Stomach (tissue), 9 donors: ENCODE results near the gene B3GAT1. TPM values are rescaled to one million over a fixed set of nuclear protein-coding genes. Genes with fewer than 3 reads are reported as not detected.

Source experiments
- DNase-seq, 2 donors: peaks; one replicate each; pipeline versions ENCODE4 v3.0.0 to v3.0.0-alpha.2; 2013 to 2019
- H3K27ac ChIP-seq, 5 donors: fragments of 200-600 bp in 4 of 5; sonication (generic) in 4 of 5; one replicate each; pipeline ENCODE4 v1.5.1; 2013 to 2019; ENCODE audit warnings: mild to moderate bottlenecking in 1 of 5, moderate library complexity in 1 of 5
- H3K27me3 ChIP-seq, 3 donors: fragments of 200-600 bp; sonication (generic); one replicate each; pipeline ENCODE4 v1.5.1; 2017 to 2019; ENCODE audit warnings: mixed run types in 1 of 3
- H3K36me3 ChIP-seq, 4 donors: fragments of 200-600 bp; sonication (generic); 1 replicate in 3 of 4; 2 replicates in 1 of 4; pipeline ENCODE4 v1.5.1; 2016 to 2019
- H3K4me1 ChIP-seq, 4 donors: fragments of 200-600 bp; sonication (generic); one replicate each; pipeline ENCODE4 v1.5.1; 2016 to 2019
- H3K4me3 ChIP-seq, 4 donors: fragments of 200-600 bp; sonication (generic) in 3 of 4; one replicate each; pipeline ENCODE4 v1.5.1; 2016 to 2019; ENCODE audit warnings: mild to moderate bottlenecking in 1 of 4
- H3K9me3 ChIP-seq, 4 donors: fragments of 200-600 bp; sonication (generic); one replicate each; pipeline ENCODE4 v1.5.1; 2016 to 2019
- EP300 ChIP-seq: sonication (generic); formaldehyde crosslinking; IDR thresholded peaks from one replicate; pipeline ENCODE4 v1.6.1; 2017; ENCODE audit warnings: antibody characterized with exemption
- POLR2A ChIP-seq, 4 donors: fragments of 450-650 bp; IDR thresholded peaks; one replicate each; pipeline ENCODE4 v1.6.1; 2016; ENCODE audit warnings: antibody characterized with exemption in 4 of 4, control low read depth in 2 of 4, mild to moderate bottlenecking in 1 of 4, moderate library complexity in 1 of 4
- POLR2AphosphoS5 ChIP-seq, 3 donors: sonication (generic); formaldehyde crosslinking; IDR thresholded peaks; one replicate each; pipeline ENCODE4 v1.6.1; 2016; ENCODE audit warnings: antibody characterized with exemption in 3 of 3
- WGBS, 5 donors: extraction: QIAGEN DNeasy Blood & Tissue Kit in 3 of 5; methylation state at CpG; one replicate each; pipeline versions ENCODE4 v1.1.5 to v1.1.7; 2013 to 2018; 5-methylcytosine and 5-hydroxymethylcytosine counted together
- intact Hi-C: fragments of 100-400 bp; cut with DNase I; formaldehyde crosslinking; loops from one replicate; pipeline ENCODE4 v1.15.1; 2023; ENCODE audit warnings: low total_unique reads
- polyA plus RNA-seq, 3 donors: library from polyadenylated mRNA; stranded (reverse); fragments of 200-250 nt; gene quantifications; one replicate each; pipeline ENCODE4 v1.2.3, GENCODE V29; 2013
- total RNA-seq, 5 donors: library from RNA; depleted of rRNA; stranded (reverse); fragments of >200 nt; gene quantifications; one replicate each; pipeline versions ENCODE4 v1.1.0 to v1.2.3, GENCODE V29; 2014 to 2016
- TF ChIP-seq, protein P1 (sequence below), 7 experiments: fragments of 450-650 bp in 4 of 7; fragments of 200-600 bp in 3 of 7; sonication (generic) in 3 of 7; IDR thresholded peaks; one replicate each; pipeline ENCODE4 v1.5.1; 2016 to 2019; ENCODE audit warnings: antibody characterized with exemption in 7 of 7, control low read depth in 2 of 7, mild to moderate bottlenecking in 1 of 7
- donor health status: healthy with polysubstance abuse.
- donor health status: Bipolar disorder and iron deficiency.
- donor health status: healthy.

B3GAT1 gene
- total and polyA plus RNA-seq, 8 donors: 5.3 to 34.4 (median 18.7) TPM; not detected in 2

DNA sequence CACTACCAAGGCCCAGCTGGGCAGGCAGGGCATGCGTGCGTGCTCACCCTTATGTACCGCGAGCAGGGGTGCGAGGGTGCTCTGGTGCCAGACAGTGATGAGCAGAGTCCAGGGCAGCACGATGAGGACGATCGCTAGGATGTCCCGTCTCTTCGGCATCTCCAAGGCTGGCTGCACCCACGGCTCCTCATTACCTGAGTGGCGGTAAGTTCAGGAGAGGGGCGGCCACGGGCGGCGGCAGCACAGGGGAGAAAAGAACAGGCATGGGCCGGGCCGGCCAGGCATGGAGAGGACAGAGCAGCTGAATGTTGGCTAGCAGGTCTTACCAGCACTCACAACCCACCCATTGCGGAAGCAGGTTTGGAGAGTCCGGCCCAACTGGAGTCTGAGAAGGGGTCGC, 24.5 kb downstream of the B3GAT1 start:
- no peak for TF ChIP-seq POLR2A (IDR thresholded peaks at IDR 0.05)
- no peak for TF ChIP-seq POLR2AphosphoS5 (IDR thresholded peaks at IDR 0.05)
- TF ChIP-seq EP300: no peak
- TF ChIP-seq, protein P1, sequence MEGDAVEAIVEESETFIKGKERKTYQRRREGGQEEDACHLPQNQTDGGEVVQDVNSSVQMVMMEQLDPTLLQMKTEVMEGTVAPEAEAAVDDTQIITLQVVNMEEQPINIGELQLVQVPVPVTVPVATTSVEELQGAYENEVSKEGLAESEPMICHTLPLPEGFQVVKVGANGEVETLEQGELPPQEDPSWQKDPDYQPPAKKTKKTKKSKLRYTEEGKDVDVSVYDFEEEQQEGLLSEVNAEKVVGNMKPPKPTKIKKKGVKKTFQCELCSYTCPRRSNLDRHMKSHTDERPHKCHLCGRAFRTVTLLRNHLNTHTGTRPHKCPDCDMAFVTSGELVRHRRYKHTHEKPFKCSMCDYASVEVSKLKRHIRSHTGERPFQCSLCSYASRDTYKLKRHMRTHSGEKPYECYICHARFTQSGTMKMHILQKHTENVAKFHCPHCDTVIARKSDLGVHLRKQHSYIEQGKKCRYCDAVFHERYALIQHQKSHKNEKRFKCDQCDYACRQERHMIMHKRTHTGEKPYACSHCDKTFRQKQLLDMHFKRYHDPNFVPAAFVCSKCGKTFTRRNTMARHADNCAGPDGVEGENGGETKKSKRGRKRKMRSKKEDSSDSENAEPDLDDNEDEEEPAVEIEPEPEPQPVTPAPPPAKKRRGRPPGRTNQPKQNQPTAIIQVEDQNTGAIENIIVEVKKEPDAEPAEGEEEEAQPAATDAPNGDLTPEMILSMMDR (IDR thresholded peaks at IDR 0.05): no peak
- DNase-seq: no peak
- peaks cover 0 to 5% (median 2%) of the 10 kb centered on the region in 4 donors for H3K36me3 ChIP-seq
- intact Hi-C loops: no loop called here
- H3K27ac ChIP-seq: no peak overlapping the region
- H3K4me1 ChIP-seq: peaks cover 0 to 10% (median 0%) of the 10 kb centered on the region in 4 donors
- peaks cover 0 to 49% (median 0%) of the 10 kb centered on the region in 3 donors for H3K27me3 ChIP-seq
- no peaks in the 10 kb centered on the region for H3K9me3 ChIP-seq
- WGBS, 5 donors: 85 to 94% (median 89%) methylated on average over 18 to 21 of the region's 21 CpGs
- H3K4me3 ChIP-seq: no peak overlapping the region

DNA sequence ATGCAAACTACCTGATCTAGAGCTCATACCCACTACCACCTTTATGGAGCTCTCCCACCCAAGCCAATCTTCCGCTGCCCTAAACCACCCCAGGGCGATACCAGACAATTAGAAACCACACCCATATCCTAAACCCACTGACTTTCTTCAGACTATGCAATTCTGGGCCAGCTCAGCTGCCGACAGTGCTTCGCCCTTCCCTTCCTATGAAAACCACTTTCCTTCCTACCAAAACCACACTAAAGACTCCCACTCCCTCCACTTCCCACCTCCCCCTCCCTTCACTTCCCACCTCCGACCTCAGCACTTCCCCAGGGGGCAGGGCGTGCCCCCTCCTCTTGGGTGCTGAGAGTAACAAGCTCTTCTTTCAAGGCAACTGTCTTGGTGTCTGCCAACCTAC, 25.1 kb downstream of the B3GAT1 start:
- DNase-seq: no peak
- Histone ChIP-seq H3K27me3 (peaks cover 0 to 49% (median 0%) of the 10 kb centered on the region in 3 donors), H3K4me1 (peaks cover 0 to 10% (median 0%) of the 10 kb centered on the region in 4 donors), H3K27ac (no peak overlapping the region), H3K36me3 (peaks cover 0 to 9% (median 2%) of the 10 kb centered on the region in 4 donors), H3K4me3 (no peak overlapping the region), H3K9me3 (no peaks in the 10 kb centered on the region)
- 56 to 75% (median 66%) methylated on average over 6 of the region's 6 CpGs for WGBS, 5 donors
- TF ChIP-seq, protein P1 (IDR thresholded peaks at IDR 0.05): no peak
- TF ChIP-seq POLR2AphosphoS5 (IDR thresholded peaks at IDR 0.05) (no peak), POLR2A (IDR thresholded peaks at IDR 0.05) (no peak), EP300 (no peak)
- intact Hi-C loops: no loop called here

DNA sequence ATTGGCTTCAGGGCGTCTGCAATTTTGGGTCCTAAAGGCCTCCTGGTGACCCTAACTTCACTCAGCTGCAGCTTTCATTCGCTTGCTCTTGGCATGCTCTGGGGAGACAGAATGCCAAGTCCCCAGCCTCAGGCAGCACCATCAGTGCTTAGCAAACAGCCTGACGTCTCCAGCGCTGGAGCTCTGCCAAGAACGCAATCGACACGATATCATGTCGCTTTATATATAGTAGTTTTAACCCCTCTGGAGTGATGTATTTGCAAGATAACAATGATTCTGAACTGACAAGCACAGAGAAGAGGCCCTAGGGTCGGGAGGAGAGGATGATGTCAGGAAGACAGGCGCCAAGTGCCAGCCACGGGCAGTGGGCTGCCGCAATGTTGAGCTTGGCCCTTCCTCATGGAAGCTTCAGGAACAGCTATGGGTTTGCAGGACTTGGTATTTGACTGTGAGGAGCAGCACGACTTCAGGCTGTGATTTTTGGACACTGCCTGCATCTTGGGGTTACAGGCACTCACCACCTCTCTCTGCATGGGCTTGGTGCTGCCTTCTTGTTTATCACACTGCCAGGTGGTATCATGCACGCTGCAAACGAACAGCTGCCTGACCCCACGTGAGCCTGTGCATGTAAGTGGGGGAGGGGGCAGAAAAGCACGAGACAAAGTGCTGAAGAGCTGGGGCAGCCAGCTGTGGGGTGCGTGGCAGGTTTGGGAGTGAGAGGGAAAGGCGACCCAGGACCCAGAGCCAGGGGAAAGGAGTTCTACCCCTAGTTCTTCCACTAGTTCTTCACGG, 26.1 kb downstream of the B3GAT1 start:
- Histone ChIP-seq H3K27me3 (peaks cover 0 to 49% (median 0%) of the 10 kb centered on the region in 3 donors), H3K4me3 (no peak overlapping the region), H3K36me3 (peaks cover 0 to 9% (median 2%) of the 10 kb centered on the region in 4 donors), H3K27ac (no peak overlapping the region), H3K4me1 (peaks cover 0 to 10% (median 0%) of the 10 kb centered on the region in 4 donors), H3K9me3 (no peaks in the 10 kb centered on the region)
- no peak for TF ChIP-seq EP300
- TF ChIP-seq POLR2AphosphoS5 (IDR thresholded peaks at IDR 0.05): no peak
- TF ChIP-seq, protein P1 (IDR thresholded peaks at IDR 0.05): no peak
- TF ChIP-seq POLR2A (IDR thresholded peaks at IDR 0.05): no peak
- 28 to 45% (median 34%) methylated on average over 17 to 20 of the region's 20 CpGs for WGBS, 5 donors
- intact Hi-C loops: no loop called here
- DNase-seq: peak; percentile 59 to 80

DNA sequence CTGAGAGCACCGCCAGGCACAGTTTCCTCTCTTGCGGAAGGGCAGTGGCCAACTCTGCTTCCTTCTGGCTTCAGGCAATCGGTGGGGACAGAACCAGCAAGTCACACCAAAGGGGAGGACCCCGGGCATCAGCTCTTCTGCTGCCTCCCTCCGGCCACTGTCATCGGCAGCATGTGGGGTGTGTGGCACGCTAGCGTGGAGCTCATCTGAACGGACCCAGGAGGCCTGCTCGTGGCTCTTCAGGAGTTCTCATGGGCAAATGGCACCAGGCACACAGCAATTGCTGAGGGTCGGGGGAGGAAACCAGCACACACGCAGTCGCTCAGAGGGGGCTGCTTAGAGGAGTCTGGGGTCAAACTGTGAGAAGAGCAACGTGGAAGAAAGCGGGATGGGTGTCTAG, 26.9 kb downstream of the B3GAT1 start:
- Histone ChIP-seq H3K4me3 (no peak overlapping the region), H3K9me3 (no peaks in the 10 kb centered on the region), H3K36me3 (peaks cover 0 to 9% (median 2%) of the 10 kb centered on the region in 4 donors), H3K27me3 (peaks cover 0 to 49% (median 0%) of the 10 kb centered on the region in 3 donors), H3K4me1 (peaks cover 0 to 10% (median 0%) of the 10 kb centered on the region in 4 donors), H3K27ac (no peak overlapping the region)
- 87 to 93% (median 90%) methylated on average over 13 to 15 of the region's 15 CpGs for WGBS, 5 donors
- TF ChIP-seq POLR2AphosphoS5 (IDR thresholded peaks at IDR 0.05): no peak
- intact Hi-C loops: no loop called here
- no peak for DNase-seq

DNA sequence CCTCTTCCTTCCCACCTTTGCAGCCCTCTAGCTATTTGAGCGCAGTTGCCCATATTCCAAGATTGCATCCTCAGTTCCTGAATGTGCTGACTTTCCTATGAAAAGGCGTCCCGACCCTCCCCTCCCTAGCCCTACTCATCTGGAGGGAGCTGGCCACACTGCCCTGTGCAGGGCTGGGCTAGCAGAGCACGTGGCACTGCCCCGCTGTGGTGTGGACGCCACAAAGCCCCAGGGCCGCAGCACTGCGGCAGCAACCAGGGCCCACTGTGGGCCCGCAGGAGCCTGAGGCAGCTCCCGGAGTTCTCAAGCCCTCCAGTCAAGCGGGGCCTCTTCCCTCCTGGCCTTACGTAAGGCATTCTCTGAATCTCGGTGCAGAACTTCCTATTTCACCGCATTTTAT, 27.6 kb downstream of the B3GAT1 start:
- no peak for DNase-seq
- no peak for TF ChIP-seq EP300
- TF ChIP-seq, protein P1 (IDR thresholded peaks at IDR 0.05): no peak
- TF ChIP-seq POLR2A (IDR thresholded peaks at IDR 0.05): no peak
- TF ChIP-seq POLR2AphosphoS5 (IDR thresholded peaks at IDR 0.05): no peak
- peaks cover 0 to 9% (median 2%) of the 10 kb centered on the region in 4 donors for H3K36me3 ChIP-seq
- H3K27me3 ChIP-seq: peaks cover 0 to 43% (median 0%) of the 10 kb centered on the region in 3 donors
- H3K27ac ChIP-seq: no peak overlapping the region
- H3K4me1 ChIP-seq: peaks cover 0 to 10% (median 0%) of the 10 kb centered on the region in 4 donors
- WGBS, 5 donors: 81 to 89% (median 86%) methylated on average over 14 of the region's 14 CpGs
- intact Hi-C loops: no loop called here
- no peak overlapping the region for H3K4me3 ChIP-seq
- no peaks in the 10 kb centered on the region for H3K9me3 ChIP-seq
